GM12892 (cell line): ENCODE data around the gene BBLN.

ENCODE experiments used
- DNase-seq: peaks from one replicate; pipeline ENCODE4 v3.0.0; 2011; ENCODE audit not compliant: insufficient read length
- FAIRE-seq: peaks from 2 replicates; lab custom pipeline; 2011; peaks lifted over from hg19 to GRCh38; lab: Jason Lieb, UNC
- POLR2A ChIP-seq: IDR thresholded peaks from 2 replicates; pipeline ENCODE4 v1.6.1; 2011; ENCODE audit warnings: low read depth, low read length, control low read depth
- POLR2AphosphoS5 ChIP-seq: IDR thresholded peaks from 2 replicates; pipeline ENCODE4 v1.6.1; 2011; ENCODE audit warnings: low read depth, low read length, control low read depth
- TAF1 ChIP-seq: IDR thresholded peaks from 2 replicates; pipeline ENCODE4 v1.6.1; 2011; ENCODE audit warnings: low read depth, mild to moderate bottlenecking, control low read depth, low read length, borderline replicate concordance

BBLN gene

DNA sequence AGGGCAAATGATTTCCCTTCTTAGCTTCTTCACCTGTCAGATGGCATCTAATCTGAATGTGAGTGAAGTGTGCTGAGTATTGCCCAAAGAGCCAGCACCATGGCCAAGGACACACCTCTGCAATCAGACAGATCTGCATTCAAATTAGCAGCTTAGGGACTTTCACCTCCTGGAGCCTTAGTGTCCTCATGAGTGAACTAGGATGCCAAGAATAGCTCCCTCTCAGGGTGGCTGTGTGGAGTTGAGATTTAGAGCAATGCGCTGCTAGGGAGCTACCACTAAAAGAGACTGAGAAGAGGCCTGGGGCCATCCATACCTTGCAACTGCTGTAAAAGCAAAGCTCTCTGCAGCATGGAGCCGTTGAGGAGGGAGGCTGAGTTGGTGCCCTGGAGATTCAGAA is 29.9 kb downstream of the BBLN start:
- FAIRE-seq (no peak), DNase-seq (no peak)
- TF ChIP-seq TAF1 (no peak), POLR2A (no peak)

DNA sequence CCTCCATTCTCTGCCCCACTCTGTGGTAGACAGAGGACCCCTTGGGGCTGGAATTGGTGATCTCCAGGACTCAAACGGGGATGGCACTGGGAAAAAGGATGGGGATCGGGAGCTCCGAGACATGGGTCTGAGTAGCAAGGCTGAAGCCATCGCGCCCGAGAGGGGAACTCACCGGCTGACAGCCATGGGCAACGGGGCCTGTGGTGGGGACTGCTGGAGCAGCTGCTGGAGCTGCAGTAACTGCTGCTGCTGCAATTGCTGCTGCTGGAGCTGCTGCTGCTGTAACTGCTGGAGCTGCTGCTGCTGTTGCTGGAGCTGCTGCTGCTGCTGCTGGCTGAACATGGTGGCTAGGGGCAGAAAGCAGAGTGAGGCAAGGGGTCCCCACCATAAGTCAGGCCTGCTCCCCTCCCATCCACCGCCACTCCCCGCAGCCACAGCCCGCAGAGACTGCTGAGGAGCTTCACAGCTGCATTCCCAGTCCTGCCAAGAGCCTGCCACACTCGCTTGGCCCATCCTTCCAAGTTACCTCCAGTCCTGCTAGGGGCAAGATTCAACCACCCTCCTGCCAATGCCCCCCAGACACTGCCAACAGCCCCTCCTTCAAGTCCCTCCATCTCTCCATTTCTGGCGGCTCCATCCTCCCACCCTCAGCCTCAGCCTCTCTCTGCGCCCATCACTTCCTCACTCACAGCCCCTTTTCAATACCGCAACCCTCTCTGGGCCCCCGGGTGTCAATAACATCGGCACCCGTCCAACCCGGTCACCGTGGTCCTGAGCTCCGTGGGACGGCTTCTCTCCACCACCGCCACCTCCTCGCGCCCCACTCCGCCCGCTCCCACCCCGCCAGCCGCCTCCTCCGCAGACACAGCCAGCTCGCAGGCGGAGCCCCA is 30.7 kb downstream of the BBLN start:
- TF ChIP-seq POLR2A: no peak
- TF ChIP-seq POLR2AphosphoS5: no peak
- no peak for TF ChIP-seq TAF1
- no peak for FAIRE-seq
- no peak for DNase-seq

DNA sequence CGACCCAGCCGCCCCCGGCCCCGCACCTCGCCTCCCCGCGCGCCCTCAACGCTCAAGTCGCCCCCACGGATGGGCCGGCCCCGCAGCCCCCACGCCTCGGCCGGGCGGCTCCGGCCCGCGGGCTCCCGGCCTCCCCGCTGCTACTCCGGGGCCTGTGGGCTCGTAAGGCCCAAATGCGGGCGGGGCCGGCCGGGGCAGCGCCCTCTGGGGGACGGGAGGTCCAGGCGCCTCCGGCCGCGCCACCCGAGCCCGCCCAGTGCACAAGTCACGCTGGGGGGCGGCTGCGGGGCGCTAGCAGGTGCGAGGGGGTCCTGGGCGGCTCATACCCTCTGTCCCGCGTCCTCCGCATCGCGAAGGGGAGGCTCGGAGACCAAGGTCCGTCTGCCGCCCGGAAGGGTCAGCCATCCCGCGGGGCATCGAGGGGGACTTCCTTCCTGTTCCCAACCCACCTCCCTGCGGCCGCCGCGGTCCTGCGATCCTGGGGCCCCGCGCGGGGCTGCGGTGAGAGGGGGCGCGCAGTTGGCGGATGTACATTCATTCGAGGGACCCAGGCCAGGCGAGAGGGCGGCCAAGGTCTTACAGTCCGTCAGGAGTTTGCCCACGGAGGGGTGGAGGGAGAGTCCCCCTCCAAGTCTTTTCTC is 31.5 kb downstream of the BBLN start, which contains the start of gene CIZ1:
Gene CIZ1 (minus strand): TSS at position 167 of the 641 bp plus-strand sequence. CDS start 715 bp downstream, outside the sequence.
- TF ChIP-seq POLR2A (peak; percentile 71; the same call in 1 of the 2 replicates), POLR2AphosphoS5 (no peak; the same call in 1 of the 2 replicates), TAF1 (peak; percentile 27; the same call in 1 of the 2 replicates)
- FAIRE-seq: peak; percentile 64

GRCh38 chr9:128192601-128193371 is 32.7 kb downstream of the BBLN start:
- TF ChIP-seq TAF1 (no peak), POLR2A (no peak), POLR2AphosphoS5 (no peak)
- DNase-seq (no peak), FAIRE-seq (no peak)

More for the DNA sequence above, 31.5 kb downstream of the BBLN start, which contains the start of gene CIZ1:
- DNase-seq: peak; percentile 94

DNA sequence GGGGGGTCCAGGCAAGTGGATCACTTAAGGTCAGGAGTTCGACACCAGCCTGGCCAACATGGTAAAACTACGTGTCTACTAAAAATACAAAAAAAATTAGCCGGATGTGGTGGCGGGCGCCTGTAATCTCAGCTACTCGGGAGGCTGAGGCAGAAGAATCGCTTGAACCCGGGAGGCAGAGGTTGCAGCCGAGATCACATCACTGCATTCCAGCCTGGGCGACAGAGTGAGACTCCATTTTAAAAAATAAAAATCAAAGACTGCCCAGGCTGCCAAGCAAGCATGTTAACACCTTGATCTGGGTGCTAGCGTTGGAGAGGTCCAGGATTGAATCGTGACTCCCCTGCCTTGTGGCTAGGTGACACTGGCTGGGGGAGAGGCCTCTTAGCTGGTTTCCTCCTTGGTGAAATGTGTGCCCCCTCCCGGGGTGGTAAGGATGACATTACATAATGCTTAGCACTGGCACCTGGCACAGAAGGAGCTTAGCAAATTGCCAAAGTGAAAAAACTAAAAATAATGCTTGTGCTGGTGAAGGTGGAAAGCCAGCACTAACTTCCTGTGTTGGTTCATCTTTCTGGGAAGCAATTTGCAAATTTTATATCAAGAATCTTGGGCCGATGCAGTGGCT is 33.5 kb downstream of the BBLN start:
- no peak for TF ChIP-seq POLR2AphosphoS5
- TF ChIP-seq TAF1: no peak
- TF ChIP-seq POLR2A: no peak
- no peak for FAIRE-seq

DNA sequence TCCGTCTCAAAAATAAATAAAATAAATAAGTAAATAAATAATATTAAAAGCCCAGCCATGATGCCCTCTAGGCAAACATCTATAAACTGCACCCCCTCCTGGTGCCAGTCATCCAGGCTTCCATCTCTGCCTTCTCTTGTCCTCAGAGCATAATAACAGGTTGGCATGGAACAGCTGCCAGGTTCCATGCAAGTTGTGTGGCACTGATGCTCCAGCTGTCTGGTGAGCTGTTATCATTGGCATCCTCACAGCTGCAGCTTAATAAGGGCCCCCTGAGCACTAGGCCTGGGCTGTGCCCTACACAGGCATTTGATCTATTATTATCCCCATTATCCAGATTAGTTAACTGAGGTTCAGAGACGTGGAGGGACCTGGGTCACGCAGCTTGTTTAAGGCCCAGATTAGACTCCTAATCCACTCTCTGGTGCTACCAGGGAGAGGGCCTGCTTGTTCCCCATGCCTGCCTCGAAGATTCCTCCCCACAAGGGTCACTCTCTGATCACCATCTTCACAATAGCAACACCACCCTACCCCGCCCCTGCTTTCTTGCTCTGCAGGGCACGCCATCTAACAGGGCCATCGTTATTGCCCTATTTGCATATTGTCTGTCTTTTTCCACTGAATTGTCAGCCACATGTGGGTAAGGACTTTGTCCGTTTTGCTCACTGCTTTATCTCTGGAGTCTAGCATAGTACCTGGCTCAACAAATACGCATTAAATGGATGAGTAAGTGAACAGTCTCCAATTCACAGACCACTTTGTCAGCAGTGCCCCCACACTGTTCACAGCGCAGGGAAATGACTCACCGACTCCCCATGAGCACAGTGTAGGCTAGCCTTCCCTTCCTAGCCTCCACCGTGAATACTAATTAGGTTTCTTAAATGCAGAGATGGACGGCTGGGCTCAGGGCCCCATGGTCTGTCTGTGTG is 41.6 kb downstream of the BBLN start:
- FAIRE-seq (no peak), DNase-seq (no peak)
- no peak for TF ChIP-seq POLR2A
- TF ChIP-seq POLR2AphosphoS5: no peak
- no peak for TF ChIP-seq TAF1

More for the DNA sequence above, 33.5 kb downstream of the BBLN start:
- DNase-seq: no peak

GRCh38 chr9:128202648-128203023 is 42.6 kb downstream of the BBLN start:
- FAIRE-seq: no peak
- no peak for DNase-seq
- TF ChIP-seq POLR2A (no peak), POLR2AphosphoS5 (no peak), TAF1 (no peak)

DNA sequence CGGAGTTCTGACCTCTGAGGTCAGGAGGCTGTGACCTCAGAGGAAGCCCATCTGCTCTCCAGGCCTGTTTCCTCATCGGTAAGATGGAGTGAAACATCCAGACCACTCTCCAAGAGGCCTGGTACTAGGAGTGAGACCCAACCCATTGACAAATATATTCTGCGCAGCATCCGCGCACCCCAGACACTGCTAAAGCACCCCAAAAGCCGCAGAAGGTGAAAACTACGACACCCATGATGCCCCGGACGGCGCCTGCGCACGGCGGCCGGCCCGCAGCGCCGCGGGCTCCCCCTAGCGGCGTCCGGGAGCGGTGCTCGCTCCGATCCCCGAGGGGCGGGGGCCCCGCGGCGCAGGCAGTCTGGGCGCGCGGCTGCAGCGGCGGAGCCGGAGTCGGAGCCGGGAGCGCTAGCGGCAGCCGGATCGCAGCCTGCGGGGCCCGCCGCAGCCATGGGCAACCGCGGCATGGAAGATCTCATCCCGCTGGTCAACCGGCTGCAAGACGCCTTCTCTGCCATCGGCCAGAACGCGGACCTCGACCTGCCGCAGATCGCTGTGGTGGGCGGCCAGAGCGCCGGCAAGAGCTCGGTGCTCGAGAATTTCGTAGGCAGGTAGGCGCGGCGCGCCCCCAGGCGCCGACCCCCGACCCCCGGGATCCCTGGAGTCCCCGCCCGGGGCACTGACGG is 43.1 kb downstream of the BBLN start, which contains the start of gene DNM1:
Gene DNM1 (plus strand): TSS at position 356 of the 683 bp plus-strand sequence. CDS start 92 bp downstream, at position 448.
- FAIRE-seq (peak; percentile 89), DNase-seq (peak; percentile 98)
- TF ChIP-seq POLR2AphosphoS5: no peak
- TF ChIP-seq TAF1: no peak

GRCh38 chr9:128203707-128204551 is 43.9 kb downstream of the BBLN start:
- FAIRE-seq: no peak

More at GRCh38 chr9:128203707-128204551, 43.9 kb downstream of the BBLN start:
- no peak for DNase-seq
- no peak for TF ChIP-seq POLR2A
- TF ChIP-seq TAF1: no peak
- no peak for TF ChIP-seq POLR2AphosphoS5
